SK-N-SH (cell line): ENCODE results near the gene TRAF7. TPM values are rescaled to one million over a fixed set of nuclear protein-coding genes. Genes with fewer than 3 reads are reported as not detected.

Experiments
- CTCF ChIA-PET: fragments of 300-600, 350-600 bp; formaldehyde crosslinking; extraction: SDS; loops from one replicate; lab custom pipeline; 2021; lab: Yijun Ruan, JAX
- POLR2A ChIA-PET: fragments of 350-600 bp; sonication (Branson Sonifier 250); formaldehyde crosslinking; extraction: SDS; loops from one replicate; lab custom pipeline; 2020; ENCODE audit warnings: antibody characterized with exemption, inconsistent platforms; lab: Yijun Ruan, JAX
- DNase-seq: peaks from one replicate; pipeline ENCODE4 v3.0.0; 2012
- H2AFZ ChIP-seq: fragments of 200-600 bp; sonication (generic); 2 replicates; pipeline ENCODE4 v1.8.1; 2016; ENCODE audit warnings: antibody characterized with exemption, mild to moderate bottlenecking, low read depth
- H3F3A ChIP-seq: fragments of 200-600 bp; sonication (generic); replicated peaks from 2 replicates; pipeline ENCODE3; 2016; ENCODE audit warnings: antibody characterized with exemption, mild to moderate bottlenecking; ENCODE audit not compliant: insufficient read depth
- H3K27ac ChIP-seq, 2 experiments: fragments of 200-500 bp in 1 of 2; fragments of 200-600 bp in 1 of 2; sonication (Bioruptor generic) in 1 of 2; sonication (generic), shearing (Covaris generic) in 1 of 2; 2 replicates each; pipeline versions ENCODE4 v1.5.1 to v1.6.1; 2014 to 2016; ENCODE audit warnings: low read depth in 2 of 2, inconsistent platforms in 1 of 2, low read length in 1 of 2, mild to moderate bottlenecking in 1 of 2, mixed read lengths in 1 of 2
- H3K27me3 ChIP-seq: fragments of 200-600 bp; sonication (generic), shearing (Covaris generic); 2 replicates; pipeline ENCODE4 v1.6.1; 2016; ENCODE audit warnings: mixed run types; ENCODE audit not compliant: insufficient read depth
- H3K36me3 ChIP-seq, 2 experiments: fragments of 200-500 bp in 1 of 2; fragments of 200-600 bp in 1 of 2; sonication (Bioruptor generic) in 1 of 2; sonication (generic) in 1 of 2; replicated peaks in 1 of 2; 2 replicates each; pipeline versions ENCODE3 to v1.5.1; 2014 to 2016; ENCODE audit warnings: low read length in 1 of 2, mild to moderate bottlenecking in 1 of 2; ENCODE audit not compliant: insufficient read depth in 2 of 2, control insufficient read depth in 1 of 2
- H3K4me1 ChIP-seq, 2 experiments: fragments of 200-500 bp in 1 of 2; fragments of 200-600 bp in 1 of 2; sonication (Bioruptor generic) in 1 of 2; sonication (generic), shearing (Covaris generic) in 1 of 2; 2 replicates each; pipeline versions ENCODE4 v1.5.1 to v1.6.1; 2014 to 2016; ENCODE audit warnings: low read depth in 1 of 2, low read length in 1 of 2, mixed run types in 1 of 2; ENCODE audit not compliant: insufficient read depth in 2 of 2, control insufficient read depth in 1 of 2
- H3K4me2 ChIP-seq: fragments of 200-600 bp; sonication (generic), shearing (Covaris generic); 2 replicates; pipeline ENCODE4 v1.6.1; 2017; ENCODE audit warnings: mixed run types
- H3K4me3 ChIP-seq, 2 experiments: fragments of 200-500 bp in 1 of 2; fragments of 200-600 bp in 1 of 2; sonication (Bioruptor generic) in 1 of 2; sonication (generic), shearing (Covaris generic) in 1 of 2; 2 replicates each; pipeline versions ENCODE4 v1.5.1 to v1.8.1; 2014 to 2016; ENCODE audit warnings: low read depth in 2 of 2, inconsistent platforms in 1 of 2, low read length in 1 of 2, mild to moderate bottlenecking in 1 of 2, mixed read lengths in 1 of 2, moderate library complexity in 1 of 2
- H3K79me2 ChIP-seq: fragments of 200-600 bp; sonication (generic); 2 replicates; pipeline ENCODE4 v1.8.1; 2017; ENCODE audit warnings: mild to moderate bottlenecking; ENCODE audit not compliant: insufficient read depth
- H3K9ac ChIP-seq: fragments of 200-600 bp; sonication (generic); 2 replicates; pipeline ENCODE4 v1.6.1; 2017; ENCODE audit warnings: mixed run types
- H3K9me2 ChIP-seq: fragments of 200-600 bp; sonication (generic); 2 replicates; pipeline ENCODE4 v1.6.1; 2017; ENCODE audit warnings: mixed run types
- H3K9me3 ChIP-seq: fragments of 200-600 bp; sonication (generic); 2 replicates; pipeline ENCODE4 v1.6.1; 2017; ENCODE audit warnings: mixed run types, mild to moderate bottlenecking, moderate library complexity
- H4K20me1 ChIP-seq: fragments of 200-600 bp; sonication (generic); 2 replicates; pipeline ENCODE4 v1.6.1; 2017; ENCODE audit warnings: mild to moderate bottlenecking, mixed run types; ENCODE audit not compliant: insufficient read depth
- CHD2 ChIP-seq: fragments of 150-350 bp; IDR thresholded peaks from 2 replicates; pipeline ENCODE4 v1.6.1; 2018; ENCODE audit warnings: low read length; ENCODE audit not compliant: partially characterized antibody
- ELF1 ChIP-seq: IDR thresholded peaks from 2 replicates; pipeline ENCODE4 v1.4.0; 2012
- EP300 ChIP-seq, 2 experiments: IDR thresholded peaks; 2 replicates each; pipeline versions ENCODE4 v1.4.0 to v1.6.1; 2012; ENCODE audit warnings: borderline replicate concordance in 1 of 2, low read depth in 1 of 2, low read length in 1 of 2
- FOSL2 ChIP-seq: IDR thresholded peaks from 2 replicates; pipeline ENCODE4 v1.4.0; 2012; ENCODE audit warnings: low read depth, mild to moderate bottlenecking, moderate library complexity, borderline replicate concordance
- FOXJ3 ChIP-seq: sonication (generic); formaldehyde crosslinking; IDR thresholded peaks from 2 replicates; pipeline ENCODE4 v1.5.1; 2020; ENCODE audit warnings: mild to moderate bottlenecking, missing genetic modification reagents
- FOXM1 ChIP-seq: IDR thresholded peaks from 2 replicates; pipeline ENCODE4 v1.4.0; 2012; ENCODE audit warnings: low read depth, mild to moderate bottlenecking
- GATA2 ChIP-seq: sonication (generic); formaldehyde crosslinking; IDR thresholded peaks from 2 replicates; pipeline ENCODE4 v1.5.0; 2020; ENCODE audit warnings: mild to moderate bottlenecking, missing genetic modification reagents
- JUND ChIP-seq: IDR thresholded peaks from 2 replicates; pipeline ENCODE4 v1.4.0; 2012
- MEF2A ChIP-seq: IDR thresholded peaks from 2 replicates; pipeline ENCODE4 v1.4.0; 2012; ENCODE audit warnings: low read depth, borderline replicate concordance
- MXI1 ChIP-seq: IDR thresholded peaks from 2 replicates; pipeline ENCODE4 v1.6.1; 2012; ENCODE audit warnings: mild to moderate bottlenecking, low read depth, low read length, improper control_type of control experiment
- NFIC ChIP-seq: IDR thresholded peaks from 2 replicates; pipeline ENCODE4 v1.4.0; 2012; ENCODE audit warnings: borderline replicate concordance
- NRF1 ChIP-seq: IDR thresholded peaks from 2 replicates; pipeline ENCODE4 v1.6.1; 2012; ENCODE audit warnings: low read depth, mild to moderate bottlenecking, low read length
- PBX3 ChIP-seq: IDR thresholded peaks from 2 replicates; pipeline ENCODE4; 2012
- POLR2AphosphoS5 ChIP-seq: IDR thresholded peaks from 2 replicates; pipeline ENCODE4 v1.6.1; 2012; ENCODE audit warnings: low read depth, low read length
- RAD21 ChIP-seq: IDR thresholded peaks from 2 replicates; pipeline ENCODE4 v1.6.1; 2012; ENCODE audit warnings: mild to moderate bottlenecking, low read length
- RCOR1 ChIP-seq: fragments of 150-350 bp; IDR thresholded peaks from 2 replicates; pipeline ENCODE4 v1.6.1; 2017; ENCODE audit warnings: antibody characterized with exemption, low read length
- REST ChIP-seq: IDR thresholded peaks from 2 replicates; pipeline ENCODE4 v1.6.1; 2012; ENCODE audit warnings: mild to moderate bottlenecking, low read depth, low read length, moderate library complexity
- RXRA ChIP-seq: IDR thresholded peaks from 2 replicates; pipeline ENCODE4 v1.4.0; 2012; ENCODE audit warnings: low read depth, mild to moderate bottlenecking, borderline replicate concordance
- SIN3A ChIP-seq: IDR thresholded peaks from 2 replicates; pipeline ENCODE4 v1.6.1; 2012; ENCODE audit warnings: low read depth, mild to moderate bottlenecking, low read length, moderate library complexity, borderline replicate concordance
- SMC3 ChIP-seq: IDR thresholded peaks from 2 replicates; pipeline ENCODE4 v1.6.1; 2012; ENCODE audit warnings: low read depth, low read length, improper control_type of control experiment
- TAF1 ChIP-seq: IDR thresholded peaks from 2 replicates; pipeline ENCODE4 v1.6.1; 2012; ENCODE audit warnings: low read depth, mild to moderate bottlenecking, low read length, moderate library complexity, borderline replicate concordance
- ZBTB33 ChIP-seq: IDR thresholded peaks from 2 replicates; pipeline ENCODE4 v1.4.0; 2012; ENCODE audit warnings: low read depth, borderline replicate concordance
- WGBS: methylation state at CpG from one replicate; pipeline ENCODE4 v1.1.6; 2017; ENCODE audit warnings: low lambda C conversion rate; 5-methylcytosine and 5-hydroxymethylcytosine counted together
- polyA plus RNA-seq, 3 experiments: library from polyadenylated mRNA; depleted of rRNA; stranded (reverse); fragments of >200 nt; gene quantifications; 2 replicates each; pipeline ENCODE4 v1.2.3, GENCODE V29; 2012
- TF ChIP-seq, protein P1 (sequence below): fragments of 150-350 bp; IDR thresholded peaks from 2 replicates; pipeline ENCODE4 v1.6.1; 2016; ENCODE audit warnings: mild to moderate bottlenecking, low read depth, low read length
- TF ChIP-seq, protein P2 (sequence below): IDR thresholded peaks from 2 replicates; pipeline ENCODE4 v1.4.0; 2012; ENCODE audit warnings: low read depth
- TF ChIP-seq, protein P3 (sequence below): IDR thresholded peaks from 2 replicates; pipeline ENCODE4 v1.4.0; 2012; ENCODE audit warnings: low read depth, borderline replicate concordance

TRAF7 gene
- polyA plus RNA-seq, 1 of the 3 experiments (the other 2 are of a cell fraction): 73.0 TPM

DNA sequence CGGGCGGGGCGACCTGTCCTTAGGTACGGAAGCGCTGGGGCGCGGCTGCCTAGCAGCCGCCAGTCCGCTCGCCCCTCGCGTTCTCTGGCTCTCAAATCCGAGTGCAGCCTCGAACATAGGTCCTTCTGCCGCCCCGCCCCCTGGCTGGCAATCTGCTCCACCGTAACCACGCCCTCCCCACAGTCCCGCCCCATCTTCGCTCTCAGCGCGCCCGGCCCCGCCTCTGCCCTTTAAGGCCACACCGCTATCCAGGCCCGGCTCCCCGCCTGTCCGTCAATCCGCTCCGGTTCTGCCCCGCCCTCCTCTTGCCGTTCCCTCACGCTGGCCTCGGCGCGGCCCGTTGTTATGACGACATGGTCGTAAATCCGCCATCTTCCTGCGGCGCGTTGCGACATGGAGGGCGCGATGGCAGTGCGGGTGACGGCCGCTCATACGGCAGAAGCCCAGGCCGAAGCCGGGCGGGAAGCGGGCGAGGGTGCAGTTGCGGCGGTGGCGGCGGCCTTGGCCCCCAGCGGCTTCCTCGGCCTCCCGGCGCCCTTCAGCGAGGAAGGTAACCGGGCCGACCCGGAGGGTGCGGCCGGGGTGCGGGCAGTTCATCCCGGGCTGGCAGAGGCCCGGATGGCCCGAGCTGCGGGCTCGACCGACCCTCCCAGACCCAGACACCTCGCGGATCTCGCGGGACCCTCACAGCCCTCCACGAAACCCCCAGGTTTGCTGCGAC, 67.8 kb downstream of the TRAF7 start, which contains the start of gene E4F1:
E4F1 (plus strand) TSS at position 371 of the 721 bp plus-strand sequence; CDS start at position 394, 23 bp downstream.
- POLR2A ChIA-PET: no interaction called here
- TF ChIP-seq JUND (no peak), FOXJ3 (CRISPR knock-in tag) (no peak), NFIC (no peak), PBX3 (peak; percentile 98), SMC3 (no peak), SIN3A (peak; percentile 94; the same call in 1 of the 2 replicates), FOSL2 (no peak), CHD2 (peak; percentile 90), FOXM1 (no peak), NRF1 (no peak), RCOR1 (no peak), ELF1 (no peak), TAF1 (peak; percentile 92), RAD21 (no peak), EP300 (IDR thresholded peaks at IDR 0.05; ENCODE audit: borderline replicate concordance in 1 of 2, low read depth in 1 of 2, low read length in 1 of 2) (no peak), REST (0 out of 2 replicates have a peak, but pooled peaks have one; percentile 20), MEF2A (no peak), MXI1 (peak; percentile 97), POLR2AphosphoS5 (peak; percentile 85), ZBTB33 (peak; percentile 52; the same call in 1 of the 2 replicates), RXRA (no peak), GATA2 (CRISPR knock-in tag) (no peak)
- TF ChIP-seq, protein P1, sequence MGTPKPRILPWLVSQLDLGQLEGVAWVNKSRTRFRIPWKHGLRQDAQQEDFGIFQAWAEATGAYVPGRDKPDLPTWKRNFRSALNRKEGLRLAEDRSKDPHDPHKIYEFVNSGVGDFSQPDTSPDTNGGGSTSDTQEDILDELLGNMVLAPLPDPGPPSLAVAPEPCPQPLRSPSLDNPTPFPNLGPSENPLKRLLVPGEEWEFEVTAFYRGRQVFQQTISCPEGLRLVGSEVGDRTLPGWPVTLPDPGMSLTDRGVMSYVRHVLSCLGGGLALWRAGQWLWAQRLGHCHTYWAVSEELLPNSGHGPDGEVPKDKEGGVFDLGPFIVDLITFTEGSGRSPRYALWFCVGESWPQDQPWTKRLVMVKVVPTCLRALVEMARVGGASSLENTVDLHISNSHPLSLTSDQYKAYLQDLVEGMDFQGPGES: no peak
- TF ChIP-seq, protein P2, sequence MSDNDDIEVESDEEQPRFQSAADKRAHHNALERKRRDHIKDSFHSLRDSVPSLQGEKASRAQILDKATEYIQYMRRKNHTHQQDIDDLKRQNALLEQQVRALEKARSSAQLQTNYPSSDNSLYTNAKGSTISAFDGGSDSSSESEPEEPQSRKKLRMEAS: peak; percentile 84
- TF ChIP-seq, protein P3, sequence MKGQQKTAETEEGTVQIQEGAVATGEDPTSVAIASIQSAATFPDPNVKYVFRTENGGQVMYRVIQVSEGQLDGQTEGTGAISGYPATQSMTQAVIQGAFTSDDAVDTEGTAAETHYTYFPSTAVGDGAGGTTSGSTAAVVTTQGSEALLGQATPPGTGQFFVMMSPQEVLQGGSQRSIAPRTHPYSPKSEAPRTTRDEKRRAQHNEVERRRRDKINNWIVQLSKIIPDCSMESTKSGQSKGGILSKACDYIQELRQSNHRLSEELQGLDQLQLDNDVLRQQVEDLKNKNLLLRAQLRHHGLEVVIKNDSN: no peak

More for the DNA sequence above, 67.8 kb downstream of the TRAF7 start, which contains the start of gene E4F1:
- H3K27me3 ChIP-seq: no peaks in the 10 kb centered on the region
- H4K20me1 ChIP-seq: peaks cover 26% of the 10 kb centered on the region
- peak within 1 kb of the TSS; percentile 100 for H2AFZ ChIP-seq
- CTCF ChIA-PET: interaction anchor here (1.5 kb wide), 1 partner anchor 29 kb away, joined by 5 read pairs; no protein-coding TSS in a partner anchor
- WGBS: 1% methylated on average over 27 of the region's 82 CpGs
- H3F3A ChIP-seq: no peaks in the 10 kb centered on the region
- peak; percentile 99 for DNase-seq
- H3K9me2 ChIP-seq: no peaks in the 10 kb centered on the region
- peaks cover 48% of the 10 kb centered on the region for H3K79me2 ChIP-seq
- H3K36me3 ChIP-seq: peaks cover 0 to 5% of the 10 kb centered on the region in 2 experiments
- peak within 1 kb of the TSS; percentile 91 for H3K4me2 ChIP-seq
- H3K9ac ChIP-seq: peak within 1 kb of the TSS; percentile 89
- H3K4me1 ChIP-seq: peaks cover 0 to 4% of the 10 kb centered on the region in 2 experiments; a peak in 1 of 4 replicates
- H3K9me3 ChIP-seq: no peaks in the 10 kb centered on the region
- peak within 1 kb of the TSS; percentile 72 to 96 for H3K4me3 ChIP-seq
- peak within 1 kb of the TSS; percentile 62 to 75 for H3K27ac ChIP-seq
